ENCODE data around the gene TMEM41B. TPM values are rescaled to one million over a fixed set of nuclear protein-coding genes. Genes with fewer than 3 reads are reported as not detected.
"Not testable (repeated sequence)": the region's sequence is repeated elsewhere in the genome, so short reads cannot be mapped to it uniquely, and the experiment has no call there.

The TMEM41B gene
- total RNA-seq, 4 donors from 2014 or later = 18.2 to 82.1 (median 72.6) TPM

DNA sequence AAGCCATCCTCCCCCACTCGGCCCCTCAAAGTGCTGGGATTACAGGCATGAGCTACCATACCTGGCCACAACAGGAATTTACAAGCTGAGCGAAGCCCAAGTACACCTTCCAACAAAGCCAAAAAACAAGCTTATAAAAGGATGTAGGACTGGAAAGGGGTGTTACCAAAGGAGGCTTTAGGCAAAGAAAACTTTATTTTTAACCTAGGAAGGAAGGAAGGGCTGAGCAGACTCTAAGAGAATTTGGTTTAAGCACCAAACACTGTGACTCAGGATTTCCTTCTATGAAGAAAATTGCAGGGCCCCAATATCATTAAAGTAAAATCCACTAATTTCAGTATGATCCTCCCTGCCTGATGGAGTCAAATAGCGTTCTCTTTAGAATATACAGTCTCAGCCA, 61.3 kb downstream of the TMEM41B start:
- no peak overlapping the region for H3K4me3 ChIP-seq
- no peaks in the 10 kb centered on the region for H3K36me3 ChIP-seq
- H3K4me1 ChIP-seq = no peaks in the 10 kb centered on the region
- no peaks in the 10 kb centered on the region for H3K9me3 ChIP-seq
- DNase-seq = no peak
- no peaks in the 10 kb centered on the region for H3K27me3 ChIP-seq
- TF ChIP-seq POLR2A (IDR thresholded peaks at IDR 0.05) = no peak
- TF ChIP-seq, protein P1, sequence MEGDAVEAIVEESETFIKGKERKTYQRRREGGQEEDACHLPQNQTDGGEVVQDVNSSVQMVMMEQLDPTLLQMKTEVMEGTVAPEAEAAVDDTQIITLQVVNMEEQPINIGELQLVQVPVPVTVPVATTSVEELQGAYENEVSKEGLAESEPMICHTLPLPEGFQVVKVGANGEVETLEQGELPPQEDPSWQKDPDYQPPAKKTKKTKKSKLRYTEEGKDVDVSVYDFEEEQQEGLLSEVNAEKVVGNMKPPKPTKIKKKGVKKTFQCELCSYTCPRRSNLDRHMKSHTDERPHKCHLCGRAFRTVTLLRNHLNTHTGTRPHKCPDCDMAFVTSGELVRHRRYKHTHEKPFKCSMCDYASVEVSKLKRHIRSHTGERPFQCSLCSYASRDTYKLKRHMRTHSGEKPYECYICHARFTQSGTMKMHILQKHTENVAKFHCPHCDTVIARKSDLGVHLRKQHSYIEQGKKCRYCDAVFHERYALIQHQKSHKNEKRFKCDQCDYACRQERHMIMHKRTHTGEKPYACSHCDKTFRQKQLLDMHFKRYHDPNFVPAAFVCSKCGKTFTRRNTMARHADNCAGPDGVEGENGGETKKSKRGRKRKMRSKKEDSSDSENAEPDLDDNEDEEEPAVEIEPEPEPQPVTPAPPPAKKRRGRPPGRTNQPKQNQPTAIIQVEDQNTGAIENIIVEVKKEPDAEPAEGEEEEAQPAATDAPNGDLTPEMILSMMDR (IDR thresholded peaks at IDR 0.05) = no peak
- no peak overlapping the region for H3K27ac ChIP-seq

DNA sequence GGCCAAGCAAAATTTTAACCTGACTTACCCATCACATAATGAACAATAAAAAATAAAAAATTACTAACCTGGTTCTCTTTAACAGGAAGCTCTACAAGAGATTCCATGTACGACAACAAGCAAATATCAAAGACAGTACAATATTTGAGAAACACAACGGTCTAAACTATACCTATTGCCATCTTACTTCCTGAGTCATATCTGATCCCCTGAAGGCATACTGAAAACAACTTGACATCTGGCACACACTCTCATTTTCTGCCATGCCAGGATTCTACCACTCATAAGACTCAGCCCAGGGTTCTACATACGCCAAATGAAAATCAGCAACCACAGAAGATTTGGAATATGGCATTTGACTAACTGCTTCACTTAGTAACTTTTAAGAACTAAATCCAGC, 63.1 kb downstream of the TMEM41B start:
- Histone ChIP-seq H3K4me3 (no peak overlapping the region), H3K27ac (no peak overlapping the region), H3K36me3 (no peaks in the 10 kb centered on the region), H3K4me1 (no peaks in the 10 kb centered on the region), H3K9me3 (no peaks in the 10 kb centered on the region), H3K27me3 (no peaks in the 10 kb centered on the region)
- DNase-seq = no peak
- no peak for TF ChIP-seq POLR2A (IDR thresholded peaks at IDR 0.05)

DNA sequence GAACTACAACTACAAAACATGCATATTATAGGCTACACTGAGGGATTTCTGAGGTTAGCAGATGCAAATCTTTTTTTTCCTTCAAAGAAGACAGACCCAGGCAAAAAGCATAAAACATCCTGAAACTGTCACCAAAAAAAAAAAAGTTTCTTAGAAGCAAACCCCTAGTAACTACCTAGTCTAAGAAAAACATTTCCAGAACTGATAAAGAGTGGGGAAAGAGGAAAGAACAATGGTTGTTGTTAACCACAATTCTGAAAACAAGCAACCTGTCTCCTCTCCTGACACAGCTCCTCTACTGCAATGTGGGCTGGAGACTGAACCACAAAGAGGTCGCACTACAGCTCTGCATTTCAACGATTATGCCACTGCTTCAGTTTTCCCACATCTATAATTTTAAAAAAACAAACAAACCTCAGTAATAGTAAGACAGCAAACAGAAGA, 64.2 kb downstream of the TMEM41B start:
- Histone ChIP-seq H3K36me3 (no peaks in the 10 kb centered on the region), H3K27me3 (no peaks in the 10 kb centered on the region), H3K4me3 (no peak overlapping the region), H3K9me3 (no peaks in the 10 kb centered on the region), H3K27ac (no peak overlapping the region), H3K4me1 (no peaks in the 10 kb centered on the region)
- peak in 2 of 3 donors; percentile 35 to 48 for DNase-seq
- TF ChIP-seq, protein P1 (IDR thresholded peaks at IDR 0.05) = no peak
- no peak for TF ChIP-seq POLR2A (IDR thresholded peaks at IDR 0.05)

DNA sequence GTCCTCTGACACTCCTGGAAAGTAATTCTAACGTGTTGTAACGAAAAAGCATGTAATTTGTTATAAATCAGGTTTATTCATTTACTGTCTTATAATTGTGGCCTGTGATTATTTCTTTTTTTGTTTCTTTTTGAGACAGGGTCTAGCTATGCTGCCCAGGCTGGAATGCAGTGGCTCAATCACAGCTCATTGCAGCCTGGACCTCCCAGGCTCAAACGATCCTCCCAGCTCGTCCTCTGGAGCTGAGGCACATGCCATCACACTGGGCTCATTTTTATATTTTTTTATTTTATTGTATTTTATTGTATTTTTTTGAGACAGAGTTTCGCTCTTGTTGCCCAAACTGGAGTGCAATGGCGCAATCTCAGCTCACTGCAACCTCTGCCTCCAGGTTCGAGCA, 65.1 kb downstream of the TMEM41B start:
- Histone ChIP-seq H3K36me3 (no peaks in the 10 kb centered on the region), H3K27me3 (no peaks in the 10 kb centered on the region), H3K9me3 (no peaks in the 10 kb centered on the region), H3K4me3 (no peak overlapping the region), H3K4me1 (no peaks in the 10 kb centered on the region), H3K27ac (no peak overlapping the region)
- no peak for TF ChIP-seq POLR2A (IDR thresholded peaks at IDR 0.05)
- TF ChIP-seq, protein P1 (IDR thresholded peaks at IDR 0.05) = no peak
- DNase-seq = peak in 1 of 3 donors; percentile 23

DNA sequence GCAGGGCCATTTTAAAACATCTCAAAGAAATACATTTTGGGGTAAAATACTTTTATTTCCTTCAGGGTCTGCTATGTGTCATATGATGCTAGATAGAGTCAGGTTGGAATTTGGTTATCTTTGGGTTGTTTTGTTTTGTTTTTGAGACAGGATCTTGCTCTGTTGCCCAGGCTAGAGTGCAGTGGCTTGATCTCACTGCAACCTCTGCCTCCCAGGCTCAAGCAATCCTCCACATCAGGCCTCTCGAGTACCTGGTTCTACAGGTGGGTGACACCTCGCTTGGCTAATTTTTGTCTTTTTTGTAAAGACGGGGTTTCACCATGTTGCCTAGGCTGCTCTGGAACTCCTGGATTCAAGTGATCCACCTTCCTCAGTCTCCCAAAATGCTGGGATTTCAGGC, 66.5 kb downstream of the TMEM41B start:
- Histone ChIP-seq H3K4me3 (no peak overlapping the region), H3K4me1 (no peaks in the 10 kb centered on the region), H3K27me3 (no peaks in the 10 kb centered on the region), H3K9me3 (no peaks in the 10 kb centered on the region), H3K27ac (no peak overlapping the region), H3K36me3 (no peaks in the 10 kb centered on the region)
- DNase-seq = peak in 1 of 3 donors; percentile 21
- no peak for TF ChIP-seq POLR2A (IDR thresholded peaks at IDR 0.05)
- TF ChIP-seq, protein P1 (IDR thresholded peaks at IDR 0.05) = no peak

DNA sequence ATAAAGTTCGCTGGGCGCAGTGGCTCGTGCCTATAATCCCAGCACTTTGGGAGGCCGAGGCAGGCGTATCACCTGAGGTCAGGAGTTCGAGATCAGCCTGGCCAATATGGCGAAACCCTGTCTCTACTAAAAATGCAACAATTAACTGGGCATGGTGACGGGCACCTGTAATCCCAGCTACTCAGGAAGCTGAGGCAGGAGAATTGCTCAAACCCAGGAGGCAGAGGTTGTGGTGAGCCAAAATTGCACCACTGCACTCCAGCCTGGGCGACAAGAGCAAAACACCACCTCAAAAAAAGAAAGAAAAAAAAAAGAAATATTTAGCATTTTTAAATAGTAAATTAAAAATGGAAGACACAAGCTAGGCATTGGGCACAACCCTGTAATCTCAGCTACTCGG, 78.2 kb downstream of the TMEM41B start:
- not testable (repeated sequence) for H3K9me3 ChIP-seq, H3K27ac ChIP-seq
- peaks cover 0 to 11% (median 0%) of the 10 kb centered on the region in 4 donors for H3K4me1 ChIP-seq

DNA sequence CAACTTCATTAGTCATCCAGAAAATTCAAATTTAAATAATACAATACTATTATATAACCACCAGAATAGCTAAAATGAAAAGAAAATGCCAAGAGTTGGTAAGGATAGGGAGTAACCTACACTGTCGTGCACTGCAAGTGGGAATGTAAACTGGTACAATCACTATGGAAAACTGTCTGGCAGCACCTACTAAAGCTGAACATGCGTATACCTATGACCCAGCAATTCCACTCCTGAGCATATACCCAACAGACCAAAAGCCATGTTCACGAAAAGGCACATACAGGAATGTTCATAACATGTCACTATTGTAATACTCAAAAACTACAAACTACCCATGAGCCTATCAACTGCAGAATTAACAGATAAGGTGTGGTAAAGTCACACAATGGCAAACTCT, 81.9 kb downstream of the TMEM41B start:
- Histone ChIP-seq H3K36me3 (no peaks in the 10 kb centered on the region), H3K27me3 (no peaks in the 10 kb centered on the region), H3K4me1 (peaks cover 0 to 17% (median 0%) of the 10 kb centered on the region in 4 donors), H3K27ac (no peak overlapping the region), H3K9me3 (no peaks in the 10 kb centered on the region), H3K4me3 (no peak overlapping the region)
- no peak for DNase-seq
- no peak for TF ChIP-seq POLR2A (IDR thresholded peaks at IDR 0.05)
- TF ChIP-seq, protein P1 (IDR thresholded peaks at IDR 0.05) = no peak

More for the DNA sequence above, 78.2 kb downstream of the TMEM41B start:
- H3K36me3 ChIP-seq, DNase-seq, H3K4me3 ChIP-seq, H3K27me3 ChIP-seq: not testable (repeated sequence)

All from Peyer's patch (tissue), 4 donors.